Measurements from ENCODE around the gene LETM1. TPM values are rescaled to one million over a fixed set of nuclear protein-coding genes. Genes with fewer than 3 reads are reported as not detected.

The LETM1 gene
- total and polyA plus RNA-seq, 2 of the 8 experiments (the other 6 are each of a cell fraction or from before 2014, with no cell fraction given) = 19.8 to 50.1 TPM

- Histone ChIP-seq H3K27me3 (replicated peaks in 1 of 4; ENCODE audit: control insufficient read depth in 3 of 4, extremely low read depth in 1 of 4, insufficient read depth in 3 of 4, low read length in 3 of 4) (no peaks in the 10 kb centered on the region), H4K8ac (ENCODE audit: extremely low read depth, insufficient read depth, low read length) (no peak overlapping the region), H3K36me3 (ENCODE audit: control insufficient read depth in 2 of 4, insufficient read depth in 4 of 4, low read length in 3 of 4) (no peaks in the 10 kb centered on the region; a peak in 1 of 8 replicates), H2BK12ac (ENCODE audit: low read depth, low read length) (no peak overlapping the region), H2BK120ac (replicated peaks; ENCODE audit: low read depth, low read length) (no peak overlapping the region), H4K91ac (replicated peaks; ENCODE audit: insufficient read length, low read length) (no peak overlapping the region), H3K9me3 (ENCODE audit: insufficient read depth in 2 of 2, low read depth in 1 of 2, low read length in 1 of 2) (no peaks in the 10 kb centered on the region), H4K20me1 (replicated peaks in 1 of 2; ENCODE audit: control insufficient read depth in 1 of 2, insufficient read depth in 2 of 2, low read length in 2 of 2) (peaks cover 37 to 47% of the 10 kb centered on the region in 2 experiments), H3K79me1 (ENCODE audit: low read depth, low read length) (peaks cover 14% of the 10 kb centered on the region), H2AK5ac (ENCODE audit: low read depth, low read length) (no peak overlapping the region), H3K9ac (replicated peaks in 1 of 4; ENCODE audit: extremely low read depth in 1 of 4, low read depth in 3 of 4, low read length in 3 of 4) (no peak overlapping the region), H3K23ac (ENCODE audit: insufficient read length) (no peak overlapping the region), H3K4me2 (ENCODE audit: insufficient read depth in 1 of 2, low read depth in 2 of 2, low read length in 2 of 2) (no peak overlapping the region), H3K4me1 (replicated peaks in 1 of 4; ENCODE audit: control insufficient read depth in 3 of 4, insufficient read depth in 4 of 4, low read length in 3 of 4) (no peaks in the 10 kb centered on the region; a peak in 2 of 7 replicates), H4K5ac (ENCODE audit: insufficient read length, low read depth, low read length) (no peak overlapping the region), H2AFZ (ENCODE audit: low read length) (no peak overlapping the region), H2BK5ac (ENCODE audit: low read depth, low read length) (no peak overlapping the region), H2BK20ac (ENCODE audit: low read length) (no peak overlapping the region), H3K4ac (replicated peaks; ENCODE audit: insufficient read length, low read depth, low read length) (no peak overlapping the region), H3K56ac (replicated peaks; ENCODE audit: insufficient read length, low read depth, low read length) (no peak overlapping the region), H3K23me2 (ENCODE audit: low read depth, low read length) (no peaks in the 10 kb centered on the region), H3K18ac (ENCODE audit: extremely low read depth, low read length) (no peak overlapping the region), H3K79me2 (ENCODE audit: control insufficient read depth in 1 of 2, insufficient read depth in 2 of 2, low read length in 2 of 2) (peaks cover 24 to 90% of the 10 kb centered on the region in 2 experiments), H2BK15ac (ENCODE audit: low read length) (no peak overlapping the region), H3K27ac (ENCODE audit: low read depth, low read length) (no peak overlapping the region), H3K14ac (ENCODE audit: insufficient read length) (no peak overlapping the region), H3K4me3 (ENCODE audit: extremely low read depth in 1 of 4, insufficient read depth in 2 of 4, low read depth in 3 of 4, low read length in 4 of 4) (no peak overlapping the region)
- FAIRE-seq (no peak), DNase-seq (ENCODE audit: low read depth in 1 of 2, low spot score in 2 of 2) (no peak)
- ChIA-PET CTCF (ENCODE audit: partially characterized antibody) (interaction anchor here (1.2 kb wide), 1 partner anchor 19 kb away, joined by 4 read pairs; no protein-coding TSS in a partner anchor), POLR2A (ENCODE audit: partially characterized antibody) (no interaction called here)
- 75% methylated on average over 1 of the region's 1 CpG; no CpG with 5 or more reads in 1 of the 2 experiments for WGBS, 2 experiments (ENCODE audit: extremely low coverage in 1 of 2, insufficient coverage in 1 of 2, insufficient read length in 1 of 2, insufficient replicate concordance in 2 of 2, low coverage in 1 of 2, low lambda C conversion rate in 2 of 2, missing lambda C conversion rate in 1 of 2)
- TF ChIP-seq CTBP2 (IDR thresholded peaks at IDR 0.05; ENCODE audit: borderline replicate concordance, insufficient read depth, insufficient read length, low read length) = no peak
- TF ChIP-seq ATF3 (IDR thresholded peaks at IDR 0.05; ENCODE audit: insufficient read depth, low read depth, low read length) = no peak
- no peak for TF ChIP-seq CREB1 (IDR thresholded peaks at IDR 0.05)
- TF ChIP-seq EZH2 (IDR thresholded peaks at IDR 0.05; ENCODE audit: low read depth, low read length, severe bottlenecking) = no peak
- TF ChIP-seq EP300 (IDR thresholded peaks at IDR 0.05; ENCODE audit: borderline replicate concordance in 1 of 2, low read depth in 2 of 2, low read length in 2 of 2) = no peak
- TF ChIP-seq TAF1 (IDR thresholded peaks at IDR 0.05; ENCODE audit: low read depth, low read length) = no peak
- TF ChIP-seq POLR2A (IDR thresholded peaks at IDR 0.05; ENCODE audit: control extremely low read depth in 1 of 2, low read depth in 2 of 2, low read length in 2 of 2) = no peak
- no peak for TF ChIP-seq USF2 (IDR thresholded peaks at IDR 0.05; ENCODE audit: low read length)
- no peak for TF ChIP-seq CHD2 (IDR thresholded peaks at IDR 0.05; ENCODE audit: low read length)
- TF ChIP-seq SUZ12 (IDR thresholded peaks at IDR 0.05; ENCODE audit: low read length) = no peak
- no peak for TF ChIP-seq KDM4A (IDR thresholded peaks at IDR 0.05; ENCODE audit: low read depth, low read length, severe bottlenecking)
- TF ChIP-seq CHD1 (IDR thresholded peaks at IDR 0.05; ENCODE audit: low read depth, low read length) = no peak
- TF ChIP-seq JUND (IDR thresholded peaks at IDR 0.05; ENCODE audit: low read length) = no peak
Observed at GRCh38 chr4:1880332-1880731, 24.4 kb upstream of the LETM1 start.
